ENCODE measurements around the gene BEND3.

GRCh38 chr6:107020239-107020638 is 95.1 kb downstream of the BEND3 start:
- no peak for TF ChIP-seq CTCF (IDR thresholded peaks at IDR 0.05)
- TF ChIP-seq POLR2A (IDR thresholded peaks at IDR 0.05): no peak
